Sigmoid colon (tissue), 7 donors: ENCODE data around the gene KCTD1. TPM values are rescaled to one million over a fixed set of nuclear protein-coding genes. Genes with fewer than 3 reads are reported as not detected.

Source experiments
- DNase-seq: peaks from one replicate; pipeline ENCODE4 v3.0.0-alpha.2; 2019
- H3K27ac ChIP-seq, 4 donors: fragments of 200-600 bp; sonication (generic); one replicate each; pipeline ENCODE4 v1.5.1; 2016 to 2019; ENCODE audit warnings: mild to moderate bottlenecking in 1 of 4
- H3K27me3 ChIP-seq, 3 donors: fragments of 200-600 bp; sonication (generic); one replicate each; pipeline ENCODE4 v1.5.1; 2019; ENCODE audit warnings: mild to moderate bottlenecking in 1 of 3
- H3K36me3 ChIP-seq, 4 donors: fragments of 200-600 bp; sonication (generic); one replicate each; pipeline ENCODE4 v1.5.1; 2016 to 2019
- H3K4me1 ChIP-seq, 4 donors: fragments of 200-600 bp; sonication (generic); one replicate each; pipeline ENCODE4 v1.5.1; 2017 to 2019
- H3K4me3 ChIP-seq, 4 donors: fragments of 200-600 bp; sonication (generic); one replicate each; pipeline ENCODE4 v1.5.1; 2017 to 2019; ENCODE audit warnings: mild to moderate bottlenecking in 2 of 4, moderate library complexity in 1 of 4
- H3K9me3 ChIP-seq, 4 donors: fragments of 200-600 bp in 3 of 4; sonication (generic) in 3 of 4; one replicate each; pipeline versions ENCODE4 v1.5.1 to v1.6.1; 2013 to 2019
- CTCF ChIP-seq, 4 experiments: fragments of 450-650 bp in 3 of 4; fragments of 200-600 bp in 1 of 4; IDR thresholded peaks; one replicate each; pipeline ENCODE4 v1.5.1; 2016 to 2019; ENCODE audit warnings: antibody characterized with exemption in 4 of 4, mild to moderate bottlenecking in 3 of 4, moderate library complexity in 2 of 4
- EP300 ChIP-seq, 4 donors: sonication (generic); formaldehyde crosslinking; IDR thresholded peaks; one replicate each; pipeline ENCODE4 v1.6.1; 2017; ENCODE audit warnings: antibody characterized with exemption in 4 of 4
- POLR2A ChIP-seq, 2 donors: fragments of 450-650 bp; IDR thresholded peaks; one replicate each; pipeline ENCODE4 v1.6.1; 2016; ENCODE audit warnings: antibody characterized with exemption in 2 of 2, mild to moderate bottlenecking in 2 of 2, moderate library complexity in 2 of 2
- POLR2AphosphoS5 ChIP-seq, 4 donors: sonication (generic); formaldehyde crosslinking; IDR thresholded peaks; one replicate each; pipeline ENCODE4 v1.6.1; 2017; ENCODE audit warnings: antibody characterized with exemption in 4 of 4
- WGBS, 2 donors: extraction: QIAGEN DNeasy Blood & Tissue Kit; methylation state at CpG; one replicate each; pipeline ENCODE4 v1.1.7; 2013; 5-methylcytosine and 5-hydroxymethylcytosine counted together
- intact Hi-C: fragments of 100-400 bp; cut with DNase I; formaldehyde crosslinking; loops from one replicate; pipeline ENCODE4 v1.15.1; 2023
- polyA plus RNA-seq, 3 donors: library from polyadenylated mRNA; stranded (reverse); fragments of 200-250 nt; gene quantifications; one replicate each; pipeline ENCODE4 v1.2.3, GENCODE V29; 2013
- total RNA-seq, 4 donors: library from RNA; depleted of rRNA; stranded (reverse); fragments of >200 nt; gene quantifications; one replicate each; pipeline ENCODE4 v1.1.0, GENCODE V29; 2016
- donor health status: healthy with polysubstance abuse.
- donor health status: Bipolar disorder and iron deficiency.
- donor health status: healthy.

The KCTD1 gene
- total and polyA plus RNA-seq, 7 donors, result 3.4 to 22.4 (median 10.9) TPM

DNA sequence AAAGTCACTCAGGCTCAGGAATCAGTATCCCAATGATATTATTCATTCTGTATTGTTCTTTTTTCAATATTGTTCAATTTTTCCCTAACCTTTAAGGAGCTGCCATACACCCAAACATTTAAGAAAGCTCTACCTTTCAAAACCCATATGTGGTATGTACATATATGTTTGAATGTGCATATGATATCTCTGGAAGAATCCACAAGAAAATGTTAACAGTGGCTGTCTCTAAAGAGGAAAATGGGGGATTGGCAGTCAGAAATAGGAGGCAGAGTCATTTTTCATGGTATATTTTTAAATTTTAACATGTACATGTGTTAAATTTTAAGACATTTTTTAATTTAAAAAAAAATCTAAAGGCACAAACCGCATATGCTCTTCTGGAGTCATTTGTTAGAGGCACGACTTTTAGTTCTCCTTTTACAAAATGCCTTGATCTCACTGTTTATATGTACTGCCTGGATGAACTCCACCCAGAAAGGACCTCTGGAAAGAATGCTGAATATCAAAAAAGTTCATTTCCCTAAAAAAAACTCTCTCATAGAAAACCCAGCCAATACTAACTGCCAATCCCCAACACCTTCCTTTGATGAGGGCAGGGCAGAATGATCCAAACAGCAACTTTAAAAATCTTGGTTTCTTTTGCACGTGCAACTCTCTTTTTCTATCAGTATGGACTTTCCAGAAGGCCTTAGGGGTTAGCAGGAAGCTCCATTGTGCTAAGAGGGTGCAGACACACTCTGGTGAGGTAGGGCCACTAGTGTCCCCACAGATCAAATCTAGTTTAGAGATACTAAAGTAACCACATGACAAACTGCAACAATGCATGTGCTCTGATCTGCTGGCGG is 23.6 kb downstream of the KCTD1 start:
- H3K4me3 ChIP-seq, result no peak overlapping the region
- 71 to 84% methylated on average over 4 of the region's 4 CpGs for WGBS, 2 donors
- H3K9me3 ChIP-seq, result no peaks in the 10 kb centered on the region
- no peak overlapping the region for H3K27ac ChIP-seq
- no peak for DNase-seq
- H3K36me3 ChIP-seq, result no peaks in the 10 kb centered on the region
- H3K27me3 ChIP-seq, result no peaks in the 10 kb centered on the region
- intact Hi-C loops, result no loop called here
- no peaks in the 10 kb centered on the region for H3K4me1 ChIP-seq
- TF ChIP-seq POLR2AphosphoS5 (IDR thresholded peaks at IDR 0.05), result no peak
- no peak for TF ChIP-seq POLR2A (IDR thresholded peaks at IDR 0.05)
- no peak for TF ChIP-seq CTCF (IDR thresholded peaks at IDR 0.05)

- no peaks in the 10 kb centered on the region for H3K4me1 ChIP-seq
- no peak overlapping the region for H3K4me3 ChIP-seq
- H3K27ac ChIP-seq, result no peak overlapping the region
- DNase-seq, result no peak
- H3K36me3 ChIP-seq, result no peaks in the 10 kb centered on the region
- TF ChIP-seq CTCF (IDR thresholded peaks at IDR 0.05), result no peak
- TF ChIP-seq EP300 (IDR thresholded peaks at IDR 0.05), result no peak
- TF ChIP-seq POLR2A (IDR thresholded peaks at IDR 0.05), result no peak
- TF ChIP-seq POLR2AphosphoS5 (IDR thresholded peaks at IDR 0.05), result no peak
- no peaks in the 10 kb centered on the region for H3K9me3 ChIP-seq
- 99% methylated on average over 2 of the region's 2 CpGs for WGBS, 2 donors
- intact Hi-C loops, result no loop called here
- no peaks in the 10 kb centered on the region for H3K27me3 ChIP-seq
Measured at GRCh38 chr18:26524002-26524401, 24.4 kb downstream of the KCTD1 start.

- intact Hi-C loops, result no loop called here
- no peaks in the 10 kb centered on the region for H3K36me3 ChIP-seq
Measured at GRCh38 chr18:26521617-26522016, 26.7 kb downstream of the KCTD1 start.

DNA sequence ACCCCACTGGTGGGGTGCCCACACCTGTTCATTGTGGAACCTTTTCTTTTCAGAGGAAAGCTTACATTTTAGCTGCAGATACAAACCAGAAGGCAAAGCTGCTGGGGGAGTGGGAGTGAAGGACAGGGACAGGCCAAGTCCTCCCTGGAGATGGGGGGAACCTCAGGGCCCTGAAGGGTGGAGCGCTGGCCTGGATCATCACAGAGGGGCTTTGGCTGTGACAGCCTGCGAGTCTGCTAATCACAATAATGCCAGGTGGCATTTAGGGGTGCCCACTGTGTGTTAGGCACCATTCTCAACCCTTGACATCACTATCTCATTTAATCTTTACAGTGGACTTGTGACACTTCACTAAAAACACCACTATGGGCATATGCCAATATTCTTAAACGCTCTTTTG is 27.4 kb downstream of the KCTD1 start:
- WGBS, 2 donors, result 92 to 95% methylated on average over 3 of the region's 3 CpGs
- intact Hi-C loops, result no loop called here

More at GRCh38 chr18:26521617-26522016, 26.7 kb downstream of the KCTD1 start:
- Histone ChIP-seq H3K27me3 (no peaks in the 10 kb centered on the region), H3K27ac (no peak overlapping the region), H3K9me3 (no peaks in the 10 kb centered on the region), H3K4me3 (no peak overlapping the region), H3K4me1 (no peaks in the 10 kb centered on the region)
- no peak for DNase-seq
- TF ChIP-seq POLR2AphosphoS5 (IDR thresholded peaks at IDR 0.05) (no peak), POLR2A (IDR thresholded peaks at IDR 0.05) (no peak), EP300 (IDR thresholded peaks at IDR 0.05) (no peak), CTCF (IDR thresholded peaks at IDR 0.05) (no peak)
- 66 to 83% methylated on average over 4 of the region's 4 CpGs for WGBS, 2 donors

More for the DNA sequence above, 27.4 kb downstream of the KCTD1 start:
- Histone ChIP-seq H3K9me3 (no peaks in the 10 kb centered on the region), H3K27ac (no peak overlapping the region), H3K4me1 (no peaks in the 10 kb centered on the region), H3K36me3 (no peaks in the 10 kb centered on the region), H3K4me3 (no peak overlapping the region), H3K27me3 (no peaks in the 10 kb centered on the region)
- no peak for TF ChIP-seq POLR2AphosphoS5 (IDR thresholded peaks at IDR 0.05)
- no peak for TF ChIP-seq POLR2A (IDR thresholded peaks at IDR 0.05)
- no peak for TF ChIP-seq CTCF (IDR thresholded peaks at IDR 0.05)
- no peak for TF ChIP-seq EP300 (IDR thresholded peaks at IDR 0.05)
- no peak for DNase-seq
